Left hindlimb (tissue), 1 donor: ENCODE data around the gene NKX2-3.

Source experiments
- DNase-seq: peaks from one replicate; pipeline ENCODE4 v3.0.0-alpha.2; 2018

Gene NKX2-3

GRCh38 chr10:99539120-99539519 lies 6.4 kb downstream of the NKX2-3 start:
- DNase-seq, result no peak

GRCh38 chr10:99539820-99540219 lies 7.1 kb downstream of the NKX2-3 start:
- DNase-seq, result no peak

- DNase-seq, result no peak
Observed at GRCh38 chr10:99540306-99540656, 7.5 kb downstream of the NKX2-3 start.

- no peak for DNase-seq
Observed at GRCh38 chr10:99540657-99541531, 8.2 kb downstream of the NKX2-3 start.

- no peak for DNase-seq
Observed at GRCh38 chr10:99544322-99544721, 11.6 kb downstream of the NKX2-3 start.

GRCh38 chr10:99548041-99548530 lies 15.3 kb downstream of the NKX2-3 start:
- no peak for DNase-seq

GRCh38 chr10:99551158-99551557 lies 18.4 kb downstream of the NKX2-3 start:
- DNase-seq, result no peak

GRCh38 chr10:99551616-99552015 lies 18.9 kb downstream of the NKX2-3 start:
- DNase-seq, result no peak

GRCh38 chr10:99555371-99555770 lies 22.6 kb downstream of the NKX2-3 start:
- no peak for DNase-seq

- DNase-seq, result no peak
Observed at GRCh38 chr10:99555825-99556523, 23.2 kb downstream of the NKX2-3 start.

- no peak for DNase-seq
Observed at GRCh38 chr10:99557044-99557443, 24.3 kb downstream of the NKX2-3 start.

GRCh38 chr10:99558708-99559107 lies 26.0 kb downstream of the NKX2-3 start:
- DNase-seq, result no peak

- DNase-seq, result peak; percentile 38
Observed at GRCh38 chr10:99560277-99561126, 27.8 kb downstream of the NKX2-3 start.

GRCh38 chr10:99562631-99563030 lies 29.9 kb downstream of the NKX2-3 start:
- no peak for DNase-seq

GRCh38 chr10:99564361-99564760 lies 31.6 kb downstream of the NKX2-3 start:
- no peak for DNase-seq

GRCh38 chr10:99565166-99565565 lies 32.4 kb downstream of the NKX2-3 start:
- DNase-seq, result no peak

GRCh38 chr10:99569253-99569939 lies 36.7 kb downstream of the NKX2-3 start:
- DNase-seq, result no peak

- no peak for DNase-seq
Observed at GRCh38 chr10:99569961-99570360, 37.2 kb downstream of the NKX2-3 start.

GRCh38 chr10:99571816-99572215 lies 39.1 kb downstream of the NKX2-3 start:
- no peak for DNase-seq

- DNase-seq, result no peak
Observed at GRCh38 chr10:99573790-99574189, 41.0 kb downstream of the NKX2-3 start.

- DNase-seq, result no peak
Observed at GRCh38 chr10:99579971-99580370, 47.2 kb downstream of the NKX2-3 start.

- DNase-seq, result no peak
Observed at GRCh38 chr10:99582255-99582770, 49.6 kb downstream of the NKX2-3 start.
